Hepatocyte (in vitro differentiated cells): ENCODE results near the gene CMTM8.

Experiments
- CTCF ChIP-seq: fragments of 200-600 bp; sonication (generic); IDR thresholded peaks from 2 replicates; pipeline ENCODE4 v1.5.1; 2016; ENCODE audit warnings: antibody characterized with exemption, mild to moderate bottlenecking; ENCODE audit not compliant: poor library complexity
- EZH2 ChIP-seq: fragments of 200-600 bp; sonication (generic); IDR thresholded peaks from 2 replicates; pipeline ENCODE4 v1.6.1; 2016; ENCODE audit warnings: antibody characterized with exemption, mild to moderate bottlenecking, borderline replicate concordance
- EZH2phosphoT487 ChIP-seq: fragments of 200-600 bp; sonication (generic); IDR thresholded peaks from one replicate; pipeline ENCODE4 v1.6.1; 2018; ENCODE audit warnings: antibody characterized with exemption, mild to moderate bottlenecking, low read depth, moderate library complexity; ENCODE audit not compliant: unreplicated experiment, severe bottlenecking

DNA sequence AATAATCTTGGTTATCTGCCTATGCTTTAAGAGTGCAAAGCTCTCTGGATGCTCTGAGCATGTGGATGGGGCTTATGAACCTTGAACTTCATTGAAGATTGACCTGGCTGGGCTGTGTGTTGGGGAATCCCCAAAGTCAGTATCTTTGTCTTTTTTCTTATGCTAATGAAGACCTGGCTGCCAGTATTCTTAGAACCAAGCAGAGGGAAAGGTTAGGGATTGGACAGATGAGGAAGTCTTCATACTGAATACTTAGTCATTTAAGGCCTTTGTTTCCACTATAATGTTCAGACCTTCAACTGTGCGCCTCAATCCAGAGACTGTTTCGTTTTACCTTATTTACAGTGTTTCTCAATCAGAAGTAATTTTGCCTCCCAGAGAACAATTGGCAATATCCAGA is 110.7 kb downstream of the CMTM8 start:
- TF ChIP-seq EZH2 (no peak), CTCF (no peak), EZH2phosphoT487 (no peak)
